Upper lobe of left lung (tissue), 6 donors: ENCODE measurements around the gene NRP1. TPM values are rescaled to one million over a fixed set of nuclear protein-coding genes. Genes with fewer than 3 reads are reported as not detected.
"Not testable (repeated sequence)": the region's sequence is repeated elsewhere in the genome, so short reads cannot be mapped to it uniquely, and the experiment has no call there.

ENCODE experiments used
- ATAC-seq, 2 donors: fragments of 200-7000 bp; cut with Tn5 transposase; one replicate each; pipeline ENCODE4 v1.9.1; 2022; ENCODE audit warnings: mild to moderate bottlenecking in 2 of 2, moderate library complexity in 2 of 2; ENCODE audit not compliant: low FRiP score in 2 of 2
- DNase-seq, 2 donors: peaks; one replicate each; pipeline ENCODE4 v3.0.0-alpha.2; 2019 to 2020
- H3K27ac ChIP-seq, 4 donors: fragments of 200-600 bp; sonication (generic); one replicate each; pipeline ENCODE4 v1.5.1; 2016 to 2019
- H3K27me3 ChIP-seq, 4 donors: fragments of 200-600 bp; sonication (generic); one replicate each; pipeline ENCODE4 v1.5.1; 2017 to 2019
- H3K36me3 ChIP-seq, 4 donors: fragments of 200-600 bp; sonication (generic); one replicate each; pipeline ENCODE4 v1.5.1; 2016 to 2019
- H3K4me1 ChIP-seq, 4 donors: fragments of 200-600 bp; sonication (generic); one replicate each; pipeline ENCODE4 v1.5.1; 2018 to 2019
- H3K4me3 ChIP-seq, 4 donors: fragments of 200-600 bp; sonication (generic); one replicate each; pipeline ENCODE4 v1.5.1; 2017 to 2019; ENCODE audit warnings: mild to moderate bottlenecking in 2 of 4, moderate library complexity in 1 of 4
- H3K9me3 ChIP-seq, 4 donors: fragments of 200-600 bp; sonication (generic); one replicate each; pipeline ENCODE4 v1.5.1; 2018 to 2019
- CTCF ChIP-seq, 6 experiments: fragments of 450-650 bp in 4 of 6; fragments of 200-600 bp in 2 of 6; sonication (generic) in 2 of 6; IDR thresholded peaks; one replicate each; pipeline ENCODE4 v1.5.1; 2016 to 2019; ENCODE audit warnings: antibody characterized with exemption in 6 of 6
- EP300 ChIP-seq, 4 donors: sonication (generic); formaldehyde crosslinking; IDR thresholded peaks; one replicate each; pipeline ENCODE4 v1.5.1; 2017; ENCODE audit warnings: antibody characterized with exemption in 4 of 4, control low read depth in 2 of 4
- POLR2A ChIP-seq, 4 donors: fragments of 450-650 bp; IDR thresholded peaks; one replicate each; pipeline ENCODE4 v1.5.1; 2016 to 2017; ENCODE audit warnings: antibody characterized with exemption in 4 of 4, mild to moderate bottlenecking in 2 of 4
- POLR2AphosphoS5 ChIP-seq, 2 donors: sonication (generic); formaldehyde crosslinking; IDR thresholded peaks; one replicate each; pipeline ENCODE4 v1.5.1; 2017; ENCODE audit warnings: antibody characterized with exemption in 2 of 2
- WGBS, 2 donors: methylation state at CpG; one replicate each; pipeline ENCODE4 v1.1.5; 2017 to 2018; 5-methylcytosine and 5-hydroxymethylcytosine counted together
- total RNA-seq, 6 donors: library from RNA; depleted of rRNA in 4 of 6; stranded (reverse); fragments of >200 nt in 4 of 6; gene quantifications; one replicate each; pipeline versions ENCODE4 v1.1.0 to v1.2.1, GENCODE V29; 2016 to 2021
- donor health status: DM: no; HTN: no; CAD: no; lungs with moderate emphysema.
- donor health status: DM: no; HTN: yes; CAD: no; lungs with severe emphysema.

NRP1 gene
- total RNA-seq, 6 donors from 2014 or later, result 48.5 to 136 (median 64.1) TPM

DNA sequence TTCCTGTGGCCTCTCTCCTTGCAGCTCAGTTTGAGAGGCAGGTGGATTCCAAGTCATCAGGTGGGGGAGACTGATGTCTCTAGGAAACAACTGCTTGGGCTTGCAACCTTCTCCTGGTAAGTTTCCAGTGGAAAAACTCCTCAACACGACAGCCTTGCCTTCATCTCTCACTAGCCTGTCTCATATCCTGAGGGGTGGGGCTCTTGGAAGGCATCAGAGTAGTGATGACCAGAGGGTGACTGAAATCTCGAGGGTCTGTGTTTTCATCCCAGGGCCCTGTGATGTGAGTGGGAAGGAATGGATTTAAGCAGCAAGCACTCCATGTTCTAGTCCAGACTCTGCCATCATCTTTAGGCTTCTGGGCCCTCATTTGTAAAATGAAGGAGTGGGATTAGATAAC is 107.0 kb downstream of the NRP1 start:
- no peaks in the 10 kb centered on the region for H3K27me3 ChIP-seq
- peaks cover 0 to 37% (median 13%) of the 10 kb centered on the region in 4 donors for H3K36me3 ChIP-seq
- ATAC-seq (peak in 1 of 2 donors; percentile 87), DNase-seq (no peak)
- 50 to 58% methylated on average over 2 of the region's 2 CpGs for whole genome bisulfite sequencing, 2 donors
- no peaks in the 10 kb centered on the region for H3K9me3 ChIP-seq
- H3K4me3 ChIP-seq, result no peak overlapping the region
- no peak for TF ChIP-seq POLR2AphosphoS5 (IDR thresholded peaks at IDR 0.05)
- no peak for TF ChIP-seq EP300 (IDR thresholded peaks at IDR 0.05)
- no peak for TF ChIP-seq POLR2A (IDR thresholded peaks at IDR 0.05)
- TF ChIP-seq CTCF (IDR thresholded peaks at IDR 0.05), result no peak
- peaks cover 5 to 17% (median 12%) of the 10 kb centered on the region in 4 donors for H3K4me1 ChIP-seq
- H3K27ac ChIP-seq, result peak overlapping the region in 3 of 4 donors; percentile 10 to 64 (median 13)

- TF ChIP-seq CTCF (IDR thresholded peaks at IDR 0.05) (no peak), POLR2AphosphoS5 (IDR thresholded peaks at IDR 0.05) (no peak), EP300 (IDR thresholded peaks at IDR 0.05) (no peak), POLR2A (IDR thresholded peaks at IDR 0.05) (no peak)
- ATAC-seq (no peak), DNase-seq (no peak)
- H3K27ac ChIP-seq, result no peak overlapping the region
- H3K9me3 ChIP-seq, result no peaks in the 10 kb centered on the region
- H3K4me3 ChIP-seq, result no peak overlapping the region
- whole genome bisulfite sequencing, 2 donors, result 87 to 93% methylated on average over 7 of the region's 7 CpGs
- peaks cover 0 to 55% (median 13%) of the 10 kb centered on the region in 4 donors for H3K36me3 ChIP-seq
- no peaks in the 10 kb centered on the region for H3K27me3 ChIP-seq
- peaks cover under 1 to 15% (median 7%) of the 10 kb centered on the region in 4 donors for H3K4me1 ChIP-seq
Measured at GRCh38 chr10:33224251-33224965, 110.1 kb downstream of the NRP1 start.

GRCh38 chr10:33223326-33224000 is 111.0 kb downstream of the NRP1 start:
- DNase-seq (no peak), ATAC-seq (no peak)
- Histone ChIP-seq H3K36me3 (peaks cover 0 to 63% (median 13%) of the 10 kb centered on the region in 4 donors), H3K27me3 (no peaks in the 10 kb centered on the region), H3K4me3 (no peak overlapping the region), H3K9me3 (no peaks in the 10 kb centered on the region), H3K27ac (no peak overlapping the region), H3K4me1 (peaks cover 0 to 11% (median under 1%) of the 10 kb centered on the region in 4 donors)
- 79 to 87% methylated on average over 2 to 3 of the region's 3 CpGs for WGBS, 2 donors
- no peak for TF ChIP-seq CTCF (IDR thresholded peaks at IDR 0.05)
- no peak for TF ChIP-seq POLR2A (IDR thresholded peaks at IDR 0.05)
- no peak for TF ChIP-seq EP300 (IDR thresholded peaks at IDR 0.05)
- TF ChIP-seq POLR2AphosphoS5 (IDR thresholded peaks at IDR 0.05), result no peak

GRCh38 chr10:33222304-33222703 is 112.2 kb downstream of the NRP1 start:
- peaks cover 0 to 70% (median 13%) of the 10 kb centered on the region in 4 donors for H3K36me3 ChIP-seq
- H3K9me3 ChIP-seq, H3K4me3 ChIP-seq, ATAC-seq, H3K27ac ChIP-seq, H3K27me3 ChIP-seq, H3K4me1 ChIP-seq: not testable (repeated sequence)
- 87 to 93% methylated on average over 9 of the region's 9 CpGs for WGBS, 2 donors
- DNase-seq, result peak in 1 of 2 donors; percentile 24

GRCh38 chr10:33217854-33218253 is 116.6 kb downstream of the NRP1 start:
- H3K27ac ChIP-seq, result no peak overlapping the region
- no peaks in the 10 kb centered on the region for H3K27me3 ChIP-seq
- no peak for ATAC-seq
- H3K4me3 ChIP-seq, result no peak overlapping the region
- no peak for DNase-seq
- TF ChIP-seq POLR2AphosphoS5 (IDR thresholded peaks at IDR 0.05), result no peak
- TF ChIP-seq CTCF (IDR thresholded peaks at IDR 0.05), result no peak
- no peak for TF ChIP-seq EP300 (IDR thresholded peaks at IDR 0.05)
- no peak for TF ChIP-seq POLR2A (IDR thresholded peaks at IDR 0.05)
- H3K4me1 ChIP-seq, result peaks cover 2 to 17% (median 8%) of the 10 kb centered on the region in 4 donors
- H3K9me3 ChIP-seq, result no peaks in the 10 kb centered on the region
- WGBS, 2 donors, result 72 to 89% methylated on average over 4 of the region's 4 CpGs
- H3K36me3 ChIP-seq, result peaks cover 0 to 71% (median 11%) of the 10 kb centered on the region in 4 donors
